ENCODE results near the gene SYT11.
"Not testable (repeated sequence)": the region's sequence is repeated elsewhere in the genome, so short reads cannot be mapped to it uniquely, and the experiment has no call there.

The SYT11 gene, protein sequence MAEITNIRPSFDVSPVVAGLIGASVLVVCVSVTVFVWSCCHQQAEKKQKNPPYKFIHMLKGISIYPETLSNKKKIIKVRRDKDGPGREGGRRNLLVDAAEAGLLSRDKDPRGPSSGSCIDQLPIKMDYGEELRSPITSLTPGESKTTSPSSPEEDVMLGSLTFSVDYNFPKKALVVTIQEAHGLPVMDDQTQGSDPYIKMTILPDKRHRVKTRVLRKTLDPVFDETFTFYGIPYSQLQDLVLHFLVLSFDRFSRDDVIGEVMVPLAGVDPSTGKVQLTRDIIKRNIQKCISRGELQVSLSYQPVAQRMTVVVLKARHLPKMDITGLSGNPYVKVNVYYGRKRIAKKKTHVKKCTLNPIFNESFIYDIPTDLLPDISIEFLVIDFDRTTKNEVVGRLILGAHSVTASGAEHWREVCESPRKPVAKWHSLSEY

DNA sequence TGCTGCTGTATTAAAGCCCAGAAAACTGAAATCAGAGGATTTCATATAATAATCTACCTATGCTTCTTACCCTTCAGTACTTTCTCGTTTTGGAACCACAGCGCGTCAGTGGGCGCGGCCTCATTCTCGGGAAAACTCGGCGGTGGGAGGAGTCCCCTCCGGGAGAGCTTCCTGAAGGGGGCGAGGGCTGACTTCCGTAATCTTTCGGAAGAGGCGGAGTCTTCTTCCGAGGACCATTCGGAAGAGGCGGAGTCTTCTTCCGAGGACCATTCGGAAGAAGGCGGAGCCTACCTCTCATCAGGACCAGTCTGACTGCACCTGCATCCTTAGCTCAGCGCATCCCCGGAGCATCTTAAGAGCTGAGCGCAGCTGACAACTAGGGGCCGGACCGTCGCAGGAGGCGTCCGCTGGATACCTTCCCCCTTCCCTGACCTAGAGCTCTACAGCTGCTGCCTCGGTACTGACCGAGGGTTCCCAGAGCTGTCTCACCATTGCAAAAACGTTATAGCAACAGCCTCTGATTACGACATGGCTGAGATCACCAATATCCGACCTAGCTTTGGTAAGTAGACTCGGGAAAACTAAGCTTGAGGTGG, at the start of gene SYT11:
TSS of gene SYT11 (plus strand) at position 334 of the 596 bp plus-strand sequence. CDS start at position 529, 195 bp downstream.
- DNase-seq (ENCODE audit: low spot score) = peak; percentile 82

DNA sequence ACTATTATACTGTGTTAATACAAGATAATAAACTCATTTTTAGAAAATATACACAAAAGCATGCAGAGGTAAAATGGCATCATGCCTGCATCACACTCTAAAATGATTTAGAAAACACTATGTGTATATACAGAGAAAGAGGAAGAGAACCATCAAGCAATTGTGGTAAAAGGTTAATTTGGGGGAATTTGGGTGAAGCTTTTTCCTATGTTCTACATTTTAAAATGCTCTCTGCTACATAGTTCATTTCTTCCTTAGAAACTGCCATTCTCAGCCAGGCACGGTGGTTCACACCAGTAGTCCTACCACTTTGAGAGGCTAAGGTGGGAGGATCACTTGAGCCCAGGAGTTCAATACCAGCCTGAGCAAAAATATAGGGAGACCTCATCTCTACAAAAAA, 46.5 kb upstream of the SYT11 start:
- DNase-seq (ENCODE audit: low spot score) = no peak

DNA sequence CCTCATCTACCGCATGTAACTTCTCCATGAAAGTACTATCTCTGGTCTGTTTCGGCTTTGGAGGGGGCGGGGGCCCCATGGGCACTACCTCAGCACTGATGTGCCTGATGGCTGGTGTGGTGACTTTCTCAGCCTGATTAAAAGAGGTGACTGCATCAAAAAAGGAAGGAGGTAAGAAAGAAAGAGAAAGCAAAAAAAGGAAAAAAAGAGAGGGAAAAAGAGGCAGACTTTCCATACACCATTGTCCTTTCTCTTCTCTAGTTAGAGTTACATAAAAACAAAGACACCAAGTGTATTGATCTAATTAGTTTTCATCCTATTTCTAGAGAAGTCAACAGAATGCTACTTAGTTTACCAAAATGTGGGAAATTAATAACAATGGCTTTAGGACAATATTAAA, 45.7 kb upstream of the SYT11 start:
- DNase-seq (ENCODE audit: low spot score) = no peak

DNA sequence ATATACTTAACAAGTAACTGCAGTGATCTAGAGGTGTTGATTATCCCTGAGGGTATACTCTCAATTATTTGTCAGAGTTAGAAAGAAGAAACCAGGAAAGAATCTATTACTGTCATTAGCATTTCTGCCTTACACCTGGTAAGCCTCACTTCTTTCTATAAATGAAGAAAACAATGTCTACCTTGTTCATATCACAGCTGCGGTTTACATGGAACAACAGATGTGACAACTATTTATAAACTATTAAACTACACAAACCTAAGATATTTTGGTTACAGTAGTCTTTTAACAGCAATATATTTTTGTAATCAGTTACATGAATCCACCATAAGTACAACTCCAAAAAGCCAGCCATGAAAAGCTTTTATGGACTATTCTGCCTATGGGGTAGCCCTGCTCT, 43.0 kb upstream of the SYT11 start:
- DNase-seq (ENCODE audit: low spot score) = no peak

DNA sequence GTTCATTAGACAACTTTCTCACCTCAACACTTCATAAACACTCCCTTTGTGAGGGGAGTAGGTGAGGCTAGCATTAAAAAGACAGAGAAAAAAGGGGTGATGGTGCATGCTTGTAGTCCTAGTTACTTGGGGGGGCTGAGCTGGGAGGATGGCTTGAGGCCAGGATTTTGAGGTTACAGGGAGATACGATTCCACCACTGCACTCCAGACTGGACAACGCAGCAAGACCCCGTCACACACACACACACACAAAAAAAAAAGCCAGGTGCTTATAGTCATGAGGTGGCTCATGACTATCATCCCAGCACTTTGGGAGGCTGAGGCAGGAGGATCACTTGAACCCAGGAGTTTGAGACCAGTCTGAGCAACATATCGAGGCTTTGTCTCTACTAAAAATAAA, 31.9 kb upstream of the SYT11 start:
- no peak for DNase-seq (ENCODE audit: low spot score)

DNA sequence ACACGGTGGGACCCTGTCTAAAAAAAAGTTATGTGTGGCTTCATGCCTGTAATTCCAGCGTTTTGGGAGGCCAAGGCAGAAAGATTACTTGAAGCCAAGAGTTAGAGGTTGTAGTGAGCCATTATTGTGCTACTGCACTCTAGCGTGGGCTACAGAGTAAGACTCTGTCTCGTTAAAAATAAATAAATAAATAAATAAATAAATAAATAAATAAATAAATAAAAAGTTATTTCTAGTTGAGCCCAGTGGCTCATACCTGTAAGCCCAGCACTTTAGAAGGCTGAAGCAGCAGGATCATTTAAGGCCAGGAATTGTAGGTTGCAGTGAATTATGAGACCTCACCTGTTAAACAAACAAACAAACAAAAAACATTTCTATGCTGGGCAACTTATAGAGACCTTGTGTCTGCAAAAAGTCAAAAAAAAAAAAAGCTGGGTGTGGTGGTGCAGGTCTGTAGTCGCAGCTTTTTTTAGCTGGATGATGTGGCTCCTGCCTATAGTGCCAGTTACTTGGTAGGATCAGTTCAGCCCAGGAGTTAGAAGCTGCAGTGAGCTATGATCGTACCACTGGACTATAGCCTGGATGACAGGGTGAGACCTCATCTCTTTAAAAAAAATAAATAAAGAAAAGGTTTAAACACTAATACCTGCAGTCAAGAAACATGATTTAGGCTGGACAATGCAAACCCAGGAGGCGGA, 27.9 kb upstream of the SYT11 start:
- no peak for DNase-seq (ENCODE audit: low spot score)

DNA sequence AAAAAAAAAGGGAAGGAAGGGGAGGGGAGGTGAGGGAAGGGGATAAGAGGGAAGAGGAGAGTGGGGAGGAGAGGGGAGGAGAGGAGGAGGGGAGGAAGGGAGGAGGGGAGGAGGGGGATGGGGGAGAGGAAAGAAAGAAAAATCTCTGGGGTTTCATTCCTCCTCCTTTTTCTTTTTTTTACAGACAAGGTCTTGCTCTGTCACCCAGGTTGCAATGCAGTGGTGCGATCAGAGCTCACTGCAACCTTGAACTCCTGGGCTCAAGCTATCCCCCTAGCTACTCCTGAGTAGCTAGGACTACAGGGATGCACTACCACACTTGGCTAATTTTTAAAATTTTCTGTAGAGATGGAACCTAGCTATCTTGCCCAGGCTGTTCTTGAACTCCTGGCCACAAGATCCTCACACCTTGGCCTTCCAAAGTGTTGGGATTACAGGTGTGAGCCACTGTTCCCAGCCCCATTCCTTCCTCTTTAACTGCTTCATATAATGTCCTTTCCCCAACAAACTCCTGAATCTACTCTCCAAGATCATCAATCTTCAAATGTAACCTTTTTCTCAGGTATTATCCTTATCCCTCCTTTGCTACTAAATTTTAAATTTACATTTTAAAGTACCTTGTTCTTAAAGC, 25.6 kb upstream of the SYT11 start:
- DNase-seq (ENCODE audit: low spot score) = no peak

DNA sequence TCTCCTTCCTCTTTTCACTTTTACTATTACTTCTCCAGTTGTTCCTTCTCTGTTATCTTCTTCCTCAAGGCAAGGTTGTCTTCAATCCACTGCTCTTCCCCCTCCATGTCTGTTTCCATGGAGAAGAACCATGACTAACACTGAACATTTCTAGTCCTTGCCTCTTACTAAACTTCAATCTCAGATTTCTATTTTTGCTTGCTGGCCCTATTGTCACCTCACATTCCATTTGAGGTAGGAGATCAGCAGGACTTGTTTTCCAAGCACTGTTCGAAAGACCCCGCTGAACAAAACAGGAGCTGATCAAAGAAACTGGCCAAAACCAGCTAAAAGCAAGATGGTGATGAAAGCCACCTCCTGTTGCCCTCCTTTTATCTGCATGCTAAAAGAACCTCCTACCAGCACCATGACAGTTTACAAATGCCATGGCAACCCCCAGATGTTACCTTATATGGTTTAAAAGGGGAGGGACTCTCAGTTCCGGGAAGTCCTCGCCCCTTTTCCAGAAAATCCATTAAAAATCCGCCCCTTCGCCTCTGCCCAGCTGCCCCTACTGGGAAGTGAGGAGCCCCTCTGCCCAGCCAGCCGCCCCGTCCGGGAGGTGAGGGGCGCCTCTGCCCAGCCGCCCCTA, 25.0 kb upstream of the SYT11 start:
- DNase-seq (ENCODE audit: low spot score) = no peak

DNA sequence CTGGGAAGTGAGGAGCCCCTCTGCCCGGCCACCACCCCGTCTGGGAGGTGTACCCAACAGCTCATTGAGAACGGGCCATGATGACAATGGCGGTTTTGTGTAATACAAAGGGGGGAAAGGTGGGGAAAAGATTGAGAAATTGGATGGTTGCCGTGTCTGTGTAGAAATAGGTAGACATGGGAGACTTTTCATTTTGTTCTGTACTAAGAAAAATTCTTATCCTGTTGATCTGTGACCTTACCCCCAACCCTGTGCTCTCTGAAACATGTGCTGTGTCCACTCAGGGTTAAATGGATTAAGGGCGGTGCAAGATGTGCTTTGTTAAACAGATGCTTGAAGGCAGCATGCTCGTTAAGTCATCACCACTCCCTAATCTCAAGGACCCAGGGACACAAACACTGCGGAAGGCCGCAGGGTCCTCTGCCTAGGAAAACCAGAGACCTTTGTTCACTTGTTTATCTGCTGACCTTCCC, 24.4 kb upstream of the SYT11 start:
- DNase-seq (ENCODE audit: low spot score) = not testable (repeated sequence)

DNA sequence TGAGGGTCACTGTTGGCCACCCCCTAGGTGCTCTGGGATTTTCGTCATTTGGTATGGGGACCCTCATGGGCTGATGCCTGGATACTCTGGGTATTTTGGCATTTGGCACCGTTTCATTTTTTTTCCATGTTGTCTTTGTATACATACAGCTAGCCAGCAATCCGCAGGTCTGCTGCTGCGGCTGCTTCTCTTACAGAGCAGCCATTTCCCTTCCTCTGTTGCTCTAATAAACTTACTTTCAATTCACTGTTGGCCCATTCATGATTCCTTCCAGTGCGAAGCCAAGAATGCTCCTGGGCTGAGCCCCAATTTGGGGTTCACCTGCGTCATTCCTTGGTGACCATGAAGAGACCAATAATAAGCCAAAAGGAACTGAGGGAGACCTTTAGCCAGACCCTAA, 23.8 kb upstream of the SYT11 start:
- no peak for DNase-seq (ENCODE audit: low spot score)

DNA sequence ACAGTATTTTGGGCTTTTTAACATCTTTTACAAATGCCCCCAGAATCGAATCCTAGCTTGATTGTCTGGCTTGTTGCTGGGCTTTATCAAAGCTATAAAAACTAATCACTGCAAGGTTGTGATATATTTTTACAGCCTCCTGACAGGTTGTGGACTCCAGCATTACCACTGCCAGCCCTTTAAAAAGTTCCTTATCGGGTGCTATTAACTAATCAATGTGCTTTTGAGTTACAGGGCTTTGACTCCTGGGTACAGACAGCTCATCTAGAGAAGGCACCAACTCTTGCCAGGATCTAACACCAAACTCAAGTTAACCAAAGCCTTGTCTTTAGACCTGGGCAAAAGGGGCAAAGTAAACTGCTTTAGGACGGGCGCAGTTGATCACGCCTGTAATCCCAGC, 19.0 kb upstream of the SYT11 start:
- no peak for DNase-seq (ENCODE audit: low spot score)

DNA sequence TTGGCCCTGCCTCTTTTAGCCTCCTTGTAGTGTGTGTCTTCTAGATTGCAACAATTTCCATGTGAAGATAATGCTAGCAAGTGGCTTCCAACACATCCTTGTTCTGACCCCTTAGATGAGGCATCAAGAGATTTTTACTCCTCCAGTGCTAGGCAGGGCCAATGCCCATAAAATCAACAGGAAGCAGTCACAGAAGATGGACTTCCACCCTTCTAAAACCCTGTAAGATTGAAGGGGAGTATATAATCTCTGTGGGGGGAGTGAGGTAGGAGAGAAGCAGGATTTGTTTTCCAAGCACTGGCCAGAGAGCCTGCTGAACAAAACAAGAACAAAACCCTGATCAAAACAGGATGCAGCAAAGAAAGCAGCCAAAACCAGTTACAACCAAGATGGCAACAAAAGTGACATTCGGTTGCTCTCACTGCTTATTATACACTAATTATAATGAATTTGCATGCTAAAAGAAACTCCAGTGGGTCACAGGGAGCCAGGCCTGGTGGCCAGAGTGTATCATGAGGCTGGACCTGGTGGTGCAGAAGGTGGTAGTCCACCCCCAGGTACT, 14.4 kb upstream of the SYT11 start:
- no peak for DNase-seq (ENCODE audit: low spot score)

DNA sequence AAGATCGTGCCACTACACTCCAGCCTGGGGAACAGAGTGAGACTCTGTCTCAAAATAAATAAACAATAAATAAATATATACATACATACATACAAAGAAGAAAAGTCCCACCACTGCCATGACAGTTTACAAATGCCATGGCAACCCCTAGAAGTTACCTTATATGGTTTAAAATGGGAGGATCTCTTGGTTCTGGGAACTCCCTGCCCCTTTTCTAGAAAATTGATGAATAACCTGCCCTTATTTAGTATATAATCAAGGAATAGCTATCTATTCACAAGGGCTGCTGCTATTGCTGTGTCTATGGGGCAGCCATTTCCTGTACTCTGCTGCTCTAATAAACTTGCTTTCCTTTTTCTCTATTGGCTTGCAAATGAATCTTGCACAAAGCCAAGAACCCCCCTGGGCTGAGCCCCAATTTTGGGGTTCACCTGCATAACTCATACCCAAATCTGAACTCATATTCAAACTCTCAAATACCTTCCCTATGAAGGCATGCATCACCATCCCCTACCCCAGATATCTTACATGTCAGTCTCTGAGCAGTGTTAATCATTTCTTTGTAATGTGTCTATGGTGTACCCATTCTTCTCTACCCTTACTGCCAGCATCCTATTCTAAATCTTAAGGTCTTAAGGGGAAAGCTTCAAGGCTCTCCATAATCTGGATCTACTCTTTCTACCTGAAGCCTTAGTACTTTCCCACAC, 11.4 kb upstream of the SYT11 start:
- DNase-seq (ENCODE audit: low spot score) = no peak

DNA sequence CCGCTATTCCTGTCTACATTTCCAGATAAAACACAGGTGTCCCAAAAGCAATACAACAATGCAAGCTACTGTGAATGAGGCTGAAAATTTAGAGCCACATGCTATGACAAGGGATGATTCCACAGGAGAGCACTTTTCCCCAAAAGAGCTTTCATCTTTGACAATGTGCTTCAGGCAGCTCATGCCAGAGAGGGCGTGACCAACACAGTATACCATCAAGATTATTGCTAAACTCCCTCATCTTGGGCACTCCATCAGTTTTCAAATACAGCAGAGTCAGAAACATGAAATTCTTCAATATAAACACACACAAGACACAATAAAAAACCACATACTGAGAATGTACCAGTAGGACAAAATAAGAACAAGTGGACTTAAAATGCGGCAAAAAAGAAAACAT, 9.0 kb upstream of the SYT11 start:
- no peak for DNase-seq (ENCODE audit: low spot score)

DNA sequence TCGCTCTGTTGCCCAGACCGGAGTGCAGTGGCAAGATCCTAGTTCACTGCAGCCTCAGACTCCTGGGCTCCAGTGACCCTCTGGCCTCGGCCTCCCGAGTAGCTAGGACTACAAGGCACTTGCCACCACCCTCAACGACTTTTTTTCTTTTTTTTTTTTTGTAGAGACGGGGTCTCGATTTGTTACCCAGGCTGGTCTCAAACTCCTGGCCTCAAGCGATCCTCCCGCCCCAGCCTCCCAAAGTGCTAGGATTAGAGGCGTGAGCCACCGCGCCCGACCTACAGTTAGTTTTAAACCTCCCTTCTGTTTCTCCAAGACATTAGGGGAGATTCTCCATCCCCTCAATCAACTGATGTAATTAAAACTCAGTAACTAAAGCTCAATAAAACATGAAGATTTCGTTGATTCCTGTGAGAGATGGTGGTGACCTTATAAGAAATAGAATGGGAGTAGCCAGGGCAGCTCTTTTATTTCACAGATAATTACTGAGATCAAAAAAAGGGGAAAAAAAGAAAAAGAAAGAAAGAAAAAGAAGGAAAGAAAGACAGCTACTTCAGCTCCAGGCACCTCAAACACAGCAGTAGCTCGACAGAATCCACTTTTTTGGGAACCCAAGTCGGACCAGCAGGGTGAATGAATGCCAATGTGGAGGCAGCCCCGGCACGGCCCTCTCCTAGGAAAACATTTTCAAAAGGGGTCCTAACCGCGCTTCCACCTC, 3.0 kb upstream of the SYT11 start:
- no peak for DNase-seq (ENCODE audit: low spot score)

DNA sequence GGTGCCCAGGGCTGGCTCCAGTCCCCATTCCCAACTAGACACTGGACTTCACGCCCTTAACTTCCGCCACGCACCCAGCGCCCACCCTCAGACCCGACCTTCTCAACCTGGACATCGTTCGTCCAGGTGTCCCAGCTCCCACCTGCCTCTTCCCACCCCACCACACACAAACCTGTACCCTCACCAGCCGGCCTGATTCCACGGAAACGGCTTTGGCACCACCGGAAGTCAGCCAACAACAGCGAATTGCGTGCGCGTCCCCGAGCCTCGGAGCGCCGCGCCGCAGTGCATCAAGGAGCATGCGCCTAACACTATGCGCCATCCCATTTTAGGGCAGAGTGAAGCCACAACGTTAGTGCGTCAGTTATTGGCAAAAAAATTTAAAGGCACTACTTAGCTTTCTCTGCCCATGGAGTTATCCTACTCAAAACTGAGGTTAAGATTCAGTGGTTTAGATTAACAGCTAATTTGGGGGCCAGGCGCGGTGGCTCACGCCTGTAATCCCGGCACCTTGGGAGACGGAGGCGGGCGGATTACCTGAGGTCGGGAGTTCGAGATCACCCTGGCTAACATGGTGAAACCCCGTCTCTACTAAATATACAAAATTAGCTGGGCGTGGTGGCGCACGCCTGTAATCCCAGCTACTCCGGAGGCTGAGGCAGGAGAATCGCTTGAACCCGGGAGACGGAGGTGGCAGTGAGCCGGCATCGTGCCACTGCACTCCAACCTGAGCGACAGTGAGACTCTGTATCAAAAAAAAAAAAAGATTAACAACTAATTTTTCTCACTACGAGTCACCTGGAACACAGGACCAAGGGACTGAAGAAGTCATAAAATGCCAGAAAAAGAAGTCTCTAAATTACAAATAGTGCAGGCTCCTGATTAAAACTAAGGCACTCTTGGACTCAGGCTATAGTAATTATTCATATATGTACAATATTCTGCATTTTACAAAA, 2.1 kb upstream of the SYT11 start, which contains the start of gene GON4L:
TSS of gene GON4L (minus strand) at position 240 of the 956 bp plus-strand sequence. CDS start 3,434 bp downstream, outside the sequence.
- peak; percentile 91 for DNase-seq (ENCODE audit: low spot score)

DNA sequence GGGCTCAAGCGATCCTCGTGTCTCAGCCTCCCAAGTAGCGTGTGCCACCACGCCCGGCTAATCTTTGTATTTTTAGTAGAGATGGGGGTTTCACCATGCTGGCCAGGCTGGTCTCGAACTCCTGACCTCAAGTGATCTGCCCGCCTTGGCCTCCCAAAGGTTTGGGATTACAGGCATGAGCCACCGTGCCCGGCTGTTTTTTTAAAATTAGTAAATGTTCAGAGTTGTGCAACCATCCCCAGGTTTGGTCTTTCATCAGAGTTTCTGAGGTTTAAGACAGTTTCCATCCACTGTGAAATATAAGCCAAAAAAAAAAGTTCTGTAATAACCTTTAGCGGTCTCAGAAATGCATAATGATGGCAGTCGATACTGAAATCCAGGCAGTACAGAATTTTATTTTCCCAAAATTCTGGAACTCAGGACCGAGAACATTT, 550 bp upstream of the SYT11 start:
- DNase-seq (ENCODE audit: low spot score) = peak; percentile 28

DNA sequence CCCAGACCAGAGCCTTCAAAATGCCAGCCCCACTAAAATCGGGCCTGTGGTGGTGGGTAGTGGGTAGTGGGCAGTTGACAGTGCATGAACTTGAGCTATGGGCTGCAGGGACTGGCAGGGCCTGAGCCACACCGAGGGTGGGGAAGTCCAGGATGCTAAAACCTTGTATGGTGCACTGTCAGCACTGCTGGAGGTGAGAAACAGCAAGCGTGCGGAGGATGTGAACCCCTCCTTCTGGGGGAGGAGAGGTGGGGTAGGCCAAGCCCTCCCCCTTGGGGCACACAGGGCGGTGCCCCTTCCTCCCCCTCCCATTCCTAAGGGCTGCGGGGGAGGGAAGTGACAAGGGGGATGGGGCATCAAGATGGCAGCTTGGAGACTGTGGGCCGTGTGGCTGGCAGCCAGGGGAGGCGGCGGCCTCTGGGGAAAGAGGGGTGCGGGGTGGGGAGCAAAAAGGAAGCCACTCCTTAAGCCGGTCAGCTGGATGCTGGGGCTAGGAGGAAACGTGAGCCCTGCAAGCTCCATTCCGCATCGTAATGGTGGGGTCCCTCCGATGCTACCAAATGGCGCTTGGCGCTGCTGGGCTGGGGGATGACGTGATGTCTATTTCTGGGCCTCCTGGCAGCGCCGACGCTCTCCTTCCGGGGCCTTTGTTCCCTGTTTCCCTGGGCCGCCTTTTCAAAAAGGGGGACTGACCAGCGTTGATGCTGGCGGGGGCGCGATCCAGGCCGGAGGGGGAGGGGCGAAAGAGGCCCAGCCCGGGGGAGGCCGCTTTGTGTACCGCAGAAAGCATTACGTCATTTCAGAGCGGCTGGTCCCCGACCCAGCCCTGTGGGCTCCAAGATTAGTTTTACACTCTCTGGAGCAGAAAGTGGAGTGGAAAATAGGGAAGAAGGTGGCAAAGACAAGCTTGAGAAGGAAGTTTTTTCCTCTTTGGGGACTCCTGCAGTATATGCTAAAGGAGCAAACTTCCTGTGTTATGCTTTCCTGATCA, 809 bp downstream of the SYT11 start:
- peak; percentile 66 for DNase-seq (ENCODE audit: low spot score)
